ENCODE measurements around the gene SHOC1.

SHOC1 gene

DNA sequence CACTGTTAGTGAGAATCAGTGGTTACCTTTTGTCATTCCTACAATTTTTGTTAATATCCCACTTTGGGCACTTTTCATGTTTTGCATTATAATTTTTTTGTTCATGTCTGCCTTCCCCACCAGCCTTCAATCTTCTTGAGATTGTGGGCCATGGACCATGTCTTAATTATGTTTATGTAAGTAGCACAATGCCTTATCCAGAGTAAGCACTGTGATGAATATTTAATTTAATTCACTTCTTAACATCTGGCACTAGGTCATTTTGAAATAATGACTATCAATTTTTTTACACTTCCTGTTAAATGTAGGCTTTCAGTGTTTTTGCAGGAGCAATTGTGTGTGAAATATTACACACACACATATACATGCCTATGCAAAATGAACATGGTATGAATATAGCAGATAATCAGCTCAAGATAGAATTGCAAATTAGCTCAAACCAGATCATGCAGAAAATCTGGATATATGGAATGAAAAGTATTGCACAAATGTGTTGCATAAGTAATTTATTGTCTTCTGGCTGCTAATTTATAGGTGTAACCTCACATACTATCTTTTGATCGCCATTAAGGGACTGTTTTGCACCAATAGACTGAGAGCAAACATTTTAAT lies 5.3 kb upstream of the SHOC1 start:
- Histone ChIP-seq H3K9me3 (ENCODE audit: insufficient read depth, low read length) (no peaks in the 10 kb centered on the region), H3F3A (ENCODE audit: insufficient read depth) (no peaks in the 10 kb centered on the region), H3K27ac (ENCODE audit: low read depth, low read length) (no peak overlapping the region), H3K36me3 (ENCODE audit: low read length) (no peaks in the 10 kb centered on the region), H3K4me2 (ENCODE audit: low read depth, low read length, poor library complexity, severe bottlenecking) (no peak overlapping the region), H3K79me2 (ENCODE audit: insufficient read depth, low read length) (no peaks in the 10 kb centered on the region), H3K9me2 (replicated peaks; ENCODE audit: insufficient read depth, low read length) (no peaks in the 10 kb centered on the region), H3K9ac (ENCODE audit: low read length) (no peak overlapping the region), H3K27me3 (ENCODE audit: low read length) (no peaks in the 10 kb centered on the region), H3K4me3 (ENCODE audit: insufficient read depth, low read length, poor library complexity, severe bottlenecking) (no peak overlapping the region), H2AFZ (ENCODE audit: low read depth, low read length, severe bottlenecking) (no peak overlapping the region), H4K20me1 (ENCODE audit: low read depth, low read length) (no peaks in the 10 kb centered on the region; the same call in 1 of the 2 replicates)
- TF ChIP-seq EZH2phosphoT487 (conservative IDR thresholded peaks at IDR 0.05; ENCODE audit: low read length) (no peak), CTCF (IDR thresholded peaks at IDR 0.05; ENCODE audit: insufficient read depth, low read length, poor library complexity, severe bottlenecking) (no peak)

- Histone ChIP-seq H4K20me1 (ENCODE audit: low read depth, low read length) (no peaks in the 10 kb centered on the region; the same call in 1 of the 2 replicates), H3K27me3 (ENCODE audit: low read length) (no peaks in the 10 kb centered on the region), H3K27ac (ENCODE audit: low read depth, low read length) (no peak overlapping the region), H3K9me2 (replicated peaks; ENCODE audit: insufficient read depth, low read length) (no peaks in the 10 kb centered on the region), H3K36me3 (ENCODE audit: low read length) (no peaks in the 10 kb centered on the region), H3K4me2 (ENCODE audit: low read depth, low read length, poor library complexity, severe bottlenecking) (no peak overlapping the region), H3K9me3 (ENCODE audit: insufficient read depth, low read length) (no peaks in the 10 kb centered on the region), H3K9ac (ENCODE audit: low read length) (no peak overlapping the region), H3K79me2 (ENCODE audit: insufficient read depth, low read length) (no peaks in the 10 kb centered on the region), H3K4me3 (ENCODE audit: insufficient read depth, low read length, poor library complexity, severe bottlenecking) (no peak overlapping the region), H2AFZ (ENCODE audit: low read depth, low read length, severe bottlenecking) (no peak overlapping the region), H3F3A (ENCODE audit: insufficient read depth) (no peaks in the 10 kb centered on the region)
- no peak for TF ChIP-seq EZH2phosphoT487 (conservative IDR thresholded peaks at IDR 0.05; ENCODE audit: low read length)
- TF ChIP-seq CTCF (IDR thresholded peaks at IDR 0.05; ENCODE audit: insufficient read depth, low read length, poor library complexity, severe bottlenecking) = no peak
Measured at GRCh38 chr9:111799506-111799905, 4.8 kb upstream of the SHOC1 start.

DNA sequence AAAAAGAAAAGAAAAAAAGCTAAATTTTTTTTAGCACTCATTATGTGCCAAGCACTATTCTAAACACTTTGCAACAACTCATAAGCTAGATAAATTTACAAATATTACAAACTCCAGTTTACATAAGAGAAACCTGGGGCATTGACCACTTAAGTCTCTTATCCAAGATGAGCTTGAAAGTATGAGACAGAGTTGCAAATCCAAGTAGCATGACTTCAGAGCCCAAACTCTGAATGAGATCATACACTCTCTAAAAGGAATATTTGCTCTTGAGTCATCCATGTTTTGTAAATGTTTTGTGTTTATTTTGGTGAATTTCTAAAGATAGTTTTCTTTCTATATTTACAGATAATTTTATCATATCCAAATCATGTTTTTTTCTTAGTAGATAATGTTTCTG lies 4.0 kb upstream of the SHOC1 start:
- Histone ChIP-seq H3K9me2 (replicated peaks; ENCODE audit: insufficient read depth, low read length) (no peaks in the 10 kb centered on the region), H3F3A (ENCODE audit: insufficient read depth) (no peaks in the 10 kb centered on the region), H3K79me2 (ENCODE audit: insufficient read depth, low read length) (no peaks in the 10 kb centered on the region), H4K20me1 (ENCODE audit: low read depth, low read length) (no peaks in the 10 kb centered on the region; the same call in 1 of the 2 replicates), H3K27ac (ENCODE audit: low read depth, low read length) (no peak overlapping the region), H2AFZ (ENCODE audit: low read depth, low read length, severe bottlenecking) (no peak overlapping the region), H3K27me3 (ENCODE audit: low read length) (no peaks in the 10 kb centered on the region), H3K9me3 (ENCODE audit: insufficient read depth, low read length) (no peaks in the 10 kb centered on the region), H3K9ac (ENCODE audit: low read length) (no peak overlapping the region), H3K4me2 (ENCODE audit: low read depth, low read length, poor library complexity, severe bottlenecking) (no peak overlapping the region), H3K36me3 (ENCODE audit: low read length) (no peaks in the 10 kb centered on the region), H3K4me3 (ENCODE audit: insufficient read depth, low read length, poor library complexity, severe bottlenecking) (no peak overlapping the region)
- TF ChIP-seq CTCF (IDR thresholded peaks at IDR 0.05; ENCODE audit: insufficient read depth, low read length, poor library complexity, severe bottlenecking) (no peak), EZH2phosphoT487 (conservative IDR thresholded peaks at IDR 0.05; ENCODE audit: low read length) (no peak)
